K562 (cell line): ENCODE results near the gene RPL22. TPM values are rescaled to one million over a fixed set of nuclear protein-coding genes. Genes with fewer than 3 reads are reported as not detected.

Experiments used
- BCOR ChIP-seq: fragments of 450-650 bp; IDR thresholded peaks from 2 replicates; pipeline ENCODE4 v1.6.1; 2016
- CCNT2 ChIP-seq: IDR thresholded peaks from 2 replicates; pipeline ENCODE4 v1.6.1; 2011; ENCODE audit warnings: borderline replicate concordance, low read depth, mild to moderate bottlenecking, moderate library complexity, mixed read lengths, low read length; ENCODE audit not compliant: insufficient read length; ENCODE audit errors: extremely low read depth
- CREB1 ChIP-seq, 2 experiments: sonication (generic) in 1 of 2; formaldehyde crosslinking in 1 of 2; IDR thresholded peaks; 2 replicates each; pipeline versions ENCODE4 v1.6.1 to v1.8.0; 2012 to 2022; ENCODE audit warnings: inconsistent platforms in 1 of 2, mild to moderate bottlenecking in 1 of 2, missing genetic modification reagents in 1 of 2, moderate library complexity in 1 of 2
- ELF2 ChIP-seq: fragments of 250-450 bp; sonication (Bioruptor Pico); IDR thresholded peaks from 2 replicates; pipeline ENCODE4 v1.5.0; 2021; ENCODE audit warnings: mild to moderate bottlenecking
- FOXO4 ChIP-seq: fragments of 450-650 bp; formaldehyde crosslinking; IDR thresholded peaks from 2 replicates; pipeline ENCODE4 v1.4.0; 2020; ENCODE audit warnings: mild to moderate bottlenecking, moderate library complexity
- HDAC6 ChIP-seq: IDR thresholded peaks from 2 replicates; pipeline ENCODE4 v1.6.1; 2012; ENCODE audit warnings: low read depth, mild to moderate bottlenecking, control low read depth, inconsistent platforms, low read length, moderate library complexity
- KDM5B ChIP-seq: fragments of 200-600 bp; sonication (generic); IDR thresholded peaks from 2 replicates; pipeline ENCODE4 v1.6.1; 2012; ENCODE audit warnings: low read depth, mild to moderate bottlenecking, moderate library complexity, low read length, control low read depth, inconsistent platforms; ENCODE audit not compliant: insufficient replicate concordance
- KLF1 ChIP-seq: fragments of 450-650 bp; IDR thresholded peaks from 2 replicates; pipeline ENCODE4 v1.6.1; 2016; ENCODE audit warnings: missing genetic modification characterization, missing compliant biosample characterization
- MCM7 ChIP-seq, 2 experiments: fragments of 450-650 bp; IDR thresholded peaks; 2 replicates each; pipeline ENCODE4 v1.6.1; 2016 to 2018
- MYBL2 ChIP-seq, 2 experiments: fragments of 450-650 bp in 1 of 2; sonication (generic) in 1 of 2; formaldehyde crosslinking in 1 of 2; IDR thresholded peaks; 2 replicates each; pipeline versions ENCODE4 v1.6.1 to v1.8.1; 2017 to 2022; ENCODE audit warnings: borderline replicate concordance in 1 of 2, inconsistent platforms in 1 of 2, low read depth in 1 of 2, mild to moderate bottlenecking in 1 of 2, missing genetic modification reagents in 1 of 2, moderate library complexity in 1 of 2
- NR2C2 ChIP-seq, 2 experiments: fragments of 200-800 bp in 1 of 2; sonication (Bioruptor generic) in 1 of 2; sonication (generic) in 1 of 2; formaldehyde crosslinking in 1 of 2; IDR thresholded peaks; 2 replicates each; pipeline versions ENCODE4 v1.6.1 to v1.8.0; 2016 to 2022; ENCODE audit warnings: mild to moderate bottlenecking in 1 of 2, missing compliant biosample characterization in 1 of 2, missing genetic modification characterization in 1 of 2, missing genetic modification reagents in 1 of 2
- NR2F6 ChIP-seq: fragments of 450-650 bp; formaldehyde crosslinking; IDR thresholded peaks from 2 replicates; pipeline ENCODE4 v1.4.0; 2020; ENCODE audit warnings: mild to moderate bottlenecking
- PHF8 ChIP-seq: fragments of 200-600 bp; sonication (generic); IDR thresholded peaks from 2 replicates; pipeline ENCODE4 v1.6.1; 2012; ENCODE audit warnings: mixed run types, mild to moderate bottlenecking, inconsistent platforms, low read length, moderate library complexity, borderline replicate concordance
- SMC3 ChIP-seq: conservative IDR thresholded peaks from 2 replicates; pipeline ENCODE4 v1.6.1; 2011; ENCODE audit warnings: low read depth, low read length, improper control_type of control experiment; ENCODE audit not compliant: insufficient read depth
- TRIM24 ChIP-seq, 2 experiments: fragments of 450-650 bp; IDR thresholded peaks; 2 replicates each; pipeline ENCODE4 v1.6.1; 2016
- VEZF1 ChIP-seq: fragments of 200-800 bp; sonication (Bioruptor generic); IDR thresholded peaks from 2 replicates; pipeline ENCODE4 v1.6.1; 2017; ENCODE audit warnings: missing genetic modification characterization, missing compliant biosample characterization
- ZBTB1 ChIP-seq: sonication (generic); formaldehyde crosslinking; IDR thresholded peaks from 2 replicates; pipeline ENCODE4 v1.8.1; 2023; ENCODE audit warnings: missing genetic modification reagents, low read depth, mild to moderate bottlenecking, borderline replicate concordance
- ZNF354B ChIP-seq: fragments of 250-450 bp; sonication (Bioruptor Pico); IDR thresholded peaks from 2 replicates; pipeline ENCODE4 v1.4.0; 2020
- ZNF507 ChIP-seq: conservative IDR thresholded peaks from 2 replicates; pipeline ENCODE4 v1.6.1; 2017; ENCODE audit warnings: missing genetic modification characterization, missing compliant biosample characterization
- ZNF655 ChIP-seq: fragments of 250-450 bp; sonication (Bioruptor Pico); IDR thresholded peaks from 2 replicates; pipeline ENCODE4 v1.5.0; 2021
- polyA plus RNA-seq, 8 experiments: library from polyadenylated mRNA; depleted of rRNA in 4 of 8; stranded (reverse) in 5 of 8; unstranded in 3 of 8; fragments of >200 nt; fragmentation: Nextera tagmentation in 2 of 8; fragmentation: Illumina TruSeq in 1 of 8; extraction: Ambion mirVana in 2 of 8; extraction: Trizol in 1 of 8; gene quantifications; 2 replicates each; pipeline versions ENCODE4 v1.2.1 to v1.2.3, GENCODE V29; 2011 to 2014; ENCODE audit warnings: inconsistent platforms in 1 of 8, missing spikeins in 1 of 8
- total RNA-seq, 7 experiments: library from RNA; depleted of rRNA in 6 of 7; stranded (reverse); fragments of >200 nt in 6 of 7; fragmentation: Illumina TruSeq in 2 of 7; extraction: Trizol in 2 of 7; gene quantifications; 2 replicates each; pipeline versions ENCODE4 v1.2.1 to v1.2.3, GENCODE V29; 2011 to 2021; ENCODE audit warnings: low replicate concordance in 1 of 7

The RPL22 gene
- total and polyA plus RNA-seq, 9 of the 15 experiments (the other 6 are each of a cell fraction or from before 2014, with no cell fraction given): 467 to 1,165 (median 607) TPM

GRCh38 chr1:6245086-6245868 lies 45.9 kb upstream of the RPL22 start (continued):
- peak; percentile 90 for TF ChIP-seq SMC3
- TF ChIP-seq VEZF1 (CRISPR knock-in tag): peak; percentile 33; the same call in 1 of the 2 replicates
- TF ChIP-seq CCNT2: peak; percentile 69
- TF ChIP-seq NR2F6: no peak
- TF ChIP-seq FOXO4 (CRISPR knock-in tag): no peak
- no peak for TF ChIP-seq MCM7 (IDR thresholded peaks at IDR 0.05)
- TF ChIP-seq KLF1: peak; percentile 66; the same call in 1 of the 2 replicates
- no peak for TF ChIP-seq HDAC6
- no peak for TF ChIP-seq PHF8
- peak; percentile 95 for TF ChIP-seq ZBTB1
- TF ChIP-seq ZNF354B (CRISPR knock-in tag): no peak
- TF ChIP-seq ZNF507 (tag): no peak
- TF ChIP-seq TRIM24 (IDR thresholded peaks at IDR 0.05): peak in 1 of 2 experiments; percentile 51; a peak in 1 of 4 replicates
- no peak for TF ChIP-seq MYBL2 (IDR thresholded peaks at IDR 0.05; ENCODE audit: low read depth)
- TF ChIP-seq MYBL2 (CRISPR knock-in tag; IDR thresholded peaks at IDR 0.05; ENCODE audit: borderline replicate concordance): peak; percentile 72; the same call in 1 of the 2 replicates
- TF ChIP-seq ELF2 (CRISPR knock-in tag): peak; percentile 26; the same call in 1 of the 2 replicates
- TF ChIP-seq ZNF655 (CRISPR knock-in tag): no peak
- TF ChIP-seq CREB1 (IDR thresholded peaks at IDR 0.05): peak; percentile 41; the same call in 1 of the 2 replicates
- peak; percentile 86 for TF ChIP-seq CREB1 (CRISPR knock-in tag; IDR thresholded peaks at IDR 0.05)
- peak; percentile 92 for TF ChIP-seq NR2C2 (CRISPR knock-in tag; IDR thresholded peaks at IDR 0.05)
- no peak for TF ChIP-seq NR2C2 (tag; IDR thresholded peaks at IDR 0.05)
- TF ChIP-seq BCOR: peak; percentile 36; the same call in 1 of the 2 replicates
- TF ChIP-seq KDM5B: no peak
